ENCODE data around the gene CLSTN3. TPM values are rescaled to one million over a fixed set of nuclear protein-coding genes. Genes with fewer than 3 reads are reported as not detected.
"Not testable (repeated sequence)": the region's sequence is repeated elsewhere in the genome, so short reads cannot be mapped to it uniquely, and the experiment has no call there.

Gene CLSTN3
- total and polyA plus RNA-seq, 12 donors: 3.7 to 16.8 (median 6.0) TPM

DNA sequence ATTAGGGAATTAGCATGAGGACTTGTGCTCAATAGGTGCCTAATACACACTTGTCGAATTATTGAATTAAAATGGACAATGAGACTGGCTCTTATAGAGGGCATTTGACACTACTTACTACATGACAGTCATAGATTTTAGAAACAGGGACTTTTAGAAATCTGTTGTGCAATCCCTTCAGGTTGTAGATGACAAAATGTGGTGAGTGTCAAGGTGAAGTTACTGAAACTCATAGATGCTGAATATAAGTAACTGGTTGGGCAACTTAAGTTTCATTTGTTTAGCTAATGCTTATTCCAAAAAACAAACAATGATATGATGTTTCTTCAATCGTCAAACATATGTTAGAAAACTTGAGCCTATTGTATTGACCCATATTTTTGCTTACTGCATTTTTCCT is 46.4 kb downstream of the CLSTN3 start:
- H3K4me1 ChIP-seq: no peaks in the 10 kb centered on the region
- TF ChIP-seq, protein P1, sequence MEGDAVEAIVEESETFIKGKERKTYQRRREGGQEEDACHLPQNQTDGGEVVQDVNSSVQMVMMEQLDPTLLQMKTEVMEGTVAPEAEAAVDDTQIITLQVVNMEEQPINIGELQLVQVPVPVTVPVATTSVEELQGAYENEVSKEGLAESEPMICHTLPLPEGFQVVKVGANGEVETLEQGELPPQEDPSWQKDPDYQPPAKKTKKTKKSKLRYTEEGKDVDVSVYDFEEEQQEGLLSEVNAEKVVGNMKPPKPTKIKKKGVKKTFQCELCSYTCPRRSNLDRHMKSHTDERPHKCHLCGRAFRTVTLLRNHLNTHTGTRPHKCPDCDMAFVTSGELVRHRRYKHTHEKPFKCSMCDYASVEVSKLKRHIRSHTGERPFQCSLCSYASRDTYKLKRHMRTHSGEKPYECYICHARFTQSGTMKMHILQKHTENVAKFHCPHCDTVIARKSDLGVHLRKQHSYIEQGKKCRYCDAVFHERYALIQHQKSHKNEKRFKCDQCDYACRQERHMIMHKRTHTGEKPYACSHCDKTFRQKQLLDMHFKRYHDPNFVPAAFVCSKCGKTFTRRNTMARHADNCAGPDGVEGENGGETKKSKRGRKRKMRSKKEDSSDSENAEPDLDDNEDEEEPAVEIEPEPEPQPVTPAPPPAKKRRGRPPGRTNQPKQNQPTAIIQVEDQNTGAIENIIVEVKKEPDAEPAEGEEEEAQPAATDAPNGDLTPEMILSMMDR (IDR thresholded peaks at IDR 0.05): no peak
- peaks cover 0 to 15% (median 2%) of the 10 kb centered on the region in 11 donors for H3K9me3 ChIP-seq
- whole genome bisulfite sequencing, 2 donors: 56 to 67% methylated on average over 2 of the region's 2 CpGs
- intact Hi-C loops (cut with DNase I): no loop called here
- H3K36me3 ChIP-seq: no peaks in the 10 kb centered on the region
- DNase-seq (no peak), ATAC-seq (no peak)
- no peak overlapping the region for H3K27ac ChIP-seq
- peaks cover 0 to 36% (median 16%) of the 10 kb centered on the region in 7 donors for H3K27me3 ChIP-seq
- H3K4me3 ChIP-seq: no peak overlapping the region

DNA sequence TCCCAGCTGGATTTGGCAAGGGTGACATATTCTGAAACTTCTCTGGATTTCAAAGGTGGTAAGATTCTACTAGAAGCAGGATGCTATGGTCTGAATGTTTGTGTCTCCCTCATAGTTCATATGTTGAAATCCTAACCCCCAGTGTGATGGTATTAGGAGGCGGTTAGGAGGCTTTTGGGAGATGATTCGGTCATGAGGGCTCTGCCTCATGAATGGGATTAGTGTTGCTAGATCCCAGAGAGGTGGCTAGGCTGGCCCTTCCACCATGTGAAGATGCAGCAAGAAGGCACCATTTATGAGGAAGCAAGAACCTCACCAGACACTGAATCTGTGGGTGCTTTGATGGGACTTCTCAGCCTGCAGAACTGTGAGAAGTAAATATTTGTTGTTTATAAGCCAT is 48.3 kb downstream of the CLSTN3 start:
- DNase-seq: no peak

DNA sequence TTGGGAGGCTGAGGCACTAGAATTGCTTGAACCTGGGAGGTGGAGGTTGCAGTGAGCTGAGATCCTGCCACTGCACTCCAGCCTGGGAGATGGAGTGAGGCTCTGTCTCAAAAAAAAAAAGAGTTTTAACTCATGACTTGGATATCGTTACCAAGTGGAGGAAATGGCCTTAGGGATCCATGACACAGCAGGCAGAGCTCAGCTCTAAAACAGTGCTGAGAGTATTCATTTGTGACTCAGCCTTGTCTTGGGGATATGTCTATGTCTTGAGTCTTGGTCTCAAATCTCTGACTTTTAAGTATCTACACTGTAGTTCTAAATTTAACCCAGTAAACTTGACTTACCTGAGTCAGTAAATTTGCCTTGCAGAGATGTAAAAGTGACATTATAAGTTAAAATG is 50.5 kb downstream of the CLSTN3 start:
- no peaks in the 10 kb centered on the region for H3K4me1 ChIP-seq
- no peak overlapping the region for H3K27ac ChIP-seq
- H3K27me3 ChIP-seq: peaks cover 0 to 39% (median 6%) of the 10 kb centered on the region in 7 donors
- peaks cover 0 to 3% (median 0%) of the 10 kb centered on the region in 11 donors for H3K9me3 ChIP-seq
- intact Hi-C loops (cut with DNase I): no loop called here
- DNase-seq (no peak), ATAC-seq (no peak)
- 62 to 71% methylated on average over 1 of the region's 1 CpG for WGBS, 2 donors
- no peaks in the 10 kb centered on the region for H3K36me3 ChIP-seq
- H3K4me3 ChIP-seq: no peak overlapping the region
- TF ChIP-seq, protein P1 (IDR thresholded peaks at IDR 0.05): no peak

More for the DNA sequence above, 48.3 kb downstream of the CLSTN3 start:
- 88 to 93% methylated on average over 2 of the region's 2 CpGs for WGBS, 2 donors
- no peak overlapping the region for H3K27ac ChIP-seq
- TF ChIP-seq, protein P1 (IDR thresholded peaks at IDR 0.05): no peak
- H3K36me3 ChIP-seq: no peaks in the 10 kb centered on the region
- H3K27me3 ChIP-seq: peaks cover 0 to 39% (median 16%) of the 10 kb centered on the region in 7 donors
- intact Hi-C loops (cut with DNase I): no loop called here
- peaks cover 0 to 3% (median 0%) of the 10 kb centered on the region in 11 donors for H3K9me3 ChIP-seq
- no peak overlapping the region for H3K4me3 ChIP-seq
- no peak for ATAC-seq
- H3K4me1 ChIP-seq: no peaks in the 10 kb centered on the region

DNA sequence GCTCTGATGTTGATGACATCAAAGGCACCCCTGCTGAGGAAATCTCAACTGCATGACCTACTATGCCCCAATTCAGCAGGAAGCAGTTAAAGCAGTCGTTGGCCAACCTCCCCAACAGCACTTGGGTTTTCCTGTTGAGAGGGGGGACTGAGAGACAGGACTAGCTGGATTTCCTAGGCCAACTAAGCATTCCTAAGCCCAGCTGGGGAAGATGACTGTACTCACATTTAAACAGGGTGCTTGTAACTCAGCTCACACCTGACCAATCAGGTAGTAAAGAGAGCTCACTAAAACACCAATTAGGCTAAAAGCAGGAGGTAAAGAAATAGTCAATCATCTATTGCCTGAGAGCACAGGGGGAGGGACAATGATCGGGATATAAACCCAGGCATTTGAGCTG is 55.9 kb downstream of the CLSTN3 start:
- H3K4me3 ChIP-seq, H3K36me3 ChIP-seq, H3K27me3 ChIP-seq, DNase-seq, ATAC-seq, H3K27ac ChIP-seq, H3K9me3 ChIP-seq: not testable (repeated sequence)
- H3K4me1 ChIP-seq: peaks cover 6 to 27% (median 18%) of the 10 kb centered on the region in 9 donors
- intact Hi-C loops (cut with DNase I): loop anchor here in 1 of 10 donors (5.0 kb wide), 1 partner anchor 44 kb away; no protein-coding TSS in a partner anchor
- 48 to 59% methylated on average over 2 of the region's 2 CpGs for WGBS, 2 donors

Data from heart right ventricle (tissue), 16 donors.